ENCODE data around the gene WDFY4. TPM values are rescaled to one million over a fixed set of nuclear protein-coding genes. Genes with fewer than 3 reads are reported as not detected.

The WDFY4 gene
- polyA plus RNA-seq, 10 donors = 1.6 to 4.8 (median 2.6) TPM

DNA sequence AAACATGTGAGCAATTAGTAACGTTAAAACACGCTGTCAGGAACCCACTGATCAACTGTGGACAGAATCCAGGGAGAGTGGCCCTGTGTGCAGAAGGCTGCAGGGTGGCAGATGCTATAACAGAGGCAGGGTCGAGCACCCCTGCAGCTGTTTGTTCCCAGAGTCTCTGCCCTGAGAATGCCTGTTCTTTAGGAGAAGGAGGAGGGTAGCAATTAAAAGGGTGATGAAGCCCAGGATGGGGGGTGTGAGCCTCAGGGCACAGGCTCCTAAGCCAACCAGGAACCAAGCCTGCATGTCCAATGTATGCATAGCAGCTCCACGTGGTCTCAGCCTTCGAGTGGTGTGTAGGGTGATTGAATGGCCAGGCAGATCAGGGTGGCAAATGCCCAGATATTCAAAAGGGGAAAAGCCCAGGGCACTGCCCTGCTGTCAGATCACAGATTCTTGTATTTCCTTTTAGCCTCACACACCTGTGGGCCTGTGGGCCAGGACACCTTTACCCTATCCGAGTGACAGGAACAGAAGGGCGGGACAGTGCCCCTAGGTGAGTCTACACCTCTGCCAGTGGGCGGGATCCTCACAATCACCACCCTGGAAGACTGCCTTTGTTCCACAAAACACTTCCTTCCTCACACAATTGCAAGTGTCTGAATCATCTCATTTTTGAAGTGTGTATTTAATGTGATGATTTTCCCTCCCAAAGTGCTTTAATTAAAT is 7.3 kb downstream of the WDFY4 start:
- DNase-seq = no peak

DNA sequence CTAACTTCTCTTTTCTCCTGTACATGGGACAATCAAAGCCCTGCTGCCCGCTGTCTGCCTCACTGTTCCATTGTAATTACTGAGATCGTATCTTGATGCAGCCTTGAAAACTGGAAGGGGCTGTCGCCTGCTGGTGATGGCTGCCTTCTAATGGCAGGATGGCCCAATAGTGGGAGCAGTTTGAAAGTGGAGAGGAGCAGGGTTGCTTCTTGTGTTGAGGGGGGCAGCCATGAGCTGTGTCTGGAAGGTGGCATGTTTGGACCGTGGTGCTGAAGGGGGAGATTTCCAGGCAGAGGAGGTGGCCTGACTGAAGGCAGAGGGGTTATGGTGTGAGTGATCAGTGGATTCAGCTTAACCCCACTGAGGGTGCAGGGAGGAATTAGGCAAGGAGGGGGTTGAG is 8.1 kb downstream of the WDFY4 start:
- DNase-seq = no peak

DNA sequence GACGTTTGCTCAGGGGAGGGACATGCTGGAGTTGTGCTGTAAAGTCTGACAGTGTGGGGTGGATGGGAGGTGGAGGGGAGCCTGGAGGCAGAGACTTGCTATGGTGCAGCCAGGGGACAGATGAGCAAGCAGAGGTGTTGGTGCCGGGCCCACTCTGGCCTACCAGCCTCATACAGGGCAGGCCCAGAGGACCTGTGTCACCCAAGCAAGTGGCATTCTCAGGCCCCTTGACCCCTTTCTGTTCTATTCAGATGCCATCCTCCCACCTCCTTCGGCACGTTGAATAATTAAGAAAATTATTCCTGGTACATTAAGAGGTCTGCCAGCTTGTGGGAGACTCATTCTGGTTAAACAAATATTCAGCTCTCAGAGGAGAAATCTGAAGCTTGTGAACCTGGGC is 8.5 kb downstream of the WDFY4 start:
- DNase-seq = no peak

DNA sequence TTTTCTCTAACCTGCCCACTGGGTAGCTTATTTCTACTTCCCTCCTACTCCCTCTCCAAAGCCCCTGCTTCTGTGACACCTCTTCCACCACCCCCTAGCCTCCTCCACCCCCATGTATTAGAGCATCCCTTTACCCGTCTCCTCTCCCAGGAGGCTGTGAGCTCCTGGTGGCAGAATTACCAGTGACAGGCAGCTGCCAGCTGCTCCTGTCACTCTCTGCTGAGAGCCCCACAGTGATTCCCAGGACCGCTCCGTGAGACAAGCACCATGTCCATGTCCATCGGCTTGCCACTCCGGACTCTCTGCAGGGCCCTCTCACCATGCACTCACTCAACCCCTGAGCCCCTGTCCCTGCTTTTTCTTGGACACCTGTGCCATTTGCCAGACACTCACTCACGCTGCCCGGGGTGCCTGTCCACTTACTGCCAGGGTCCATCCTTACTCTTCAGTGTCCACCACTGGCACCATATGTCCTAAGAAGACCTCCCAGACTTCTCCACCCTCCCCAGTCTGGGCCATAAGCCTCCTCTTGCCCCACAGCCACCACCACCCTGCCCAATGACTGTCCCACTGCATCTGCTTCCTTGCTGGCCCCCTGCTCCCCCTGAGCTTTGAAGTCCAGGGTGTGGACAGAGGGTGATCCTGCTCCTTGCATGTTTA is 9.8 kb downstream of the WDFY4 start:
- DNase-seq = peak in 2 of 3 donors; percentile 27 to 30

GRCh38 chr10:48695636-48696534 is 11.2 kb downstream of the WDFY4 start:
- DNase-seq = no peak

DNA sequence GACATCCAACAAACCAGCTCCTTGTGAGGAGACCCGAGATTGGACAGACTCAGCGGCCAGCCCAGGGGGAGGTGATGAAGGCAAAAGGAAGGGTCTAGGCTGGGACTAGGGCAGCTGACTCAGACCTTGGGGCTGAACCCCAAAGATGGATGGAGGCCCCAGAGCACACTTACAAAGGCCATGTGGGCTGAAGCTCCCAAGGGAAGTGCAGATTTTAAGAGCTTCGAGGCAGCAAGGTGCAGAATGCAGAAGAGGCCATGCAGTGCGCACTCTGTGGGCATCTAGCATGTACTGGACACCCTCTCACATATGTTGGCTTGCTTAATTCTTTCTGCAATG is 11.8 kb downstream of the WDFY4 start:
- DNase-seq = no peak

- no peak for DNase-seq
Measured at GRCh38 chr10:48697091-48697490, 12.4 kb downstream of the WDFY4 start.

DNA sequence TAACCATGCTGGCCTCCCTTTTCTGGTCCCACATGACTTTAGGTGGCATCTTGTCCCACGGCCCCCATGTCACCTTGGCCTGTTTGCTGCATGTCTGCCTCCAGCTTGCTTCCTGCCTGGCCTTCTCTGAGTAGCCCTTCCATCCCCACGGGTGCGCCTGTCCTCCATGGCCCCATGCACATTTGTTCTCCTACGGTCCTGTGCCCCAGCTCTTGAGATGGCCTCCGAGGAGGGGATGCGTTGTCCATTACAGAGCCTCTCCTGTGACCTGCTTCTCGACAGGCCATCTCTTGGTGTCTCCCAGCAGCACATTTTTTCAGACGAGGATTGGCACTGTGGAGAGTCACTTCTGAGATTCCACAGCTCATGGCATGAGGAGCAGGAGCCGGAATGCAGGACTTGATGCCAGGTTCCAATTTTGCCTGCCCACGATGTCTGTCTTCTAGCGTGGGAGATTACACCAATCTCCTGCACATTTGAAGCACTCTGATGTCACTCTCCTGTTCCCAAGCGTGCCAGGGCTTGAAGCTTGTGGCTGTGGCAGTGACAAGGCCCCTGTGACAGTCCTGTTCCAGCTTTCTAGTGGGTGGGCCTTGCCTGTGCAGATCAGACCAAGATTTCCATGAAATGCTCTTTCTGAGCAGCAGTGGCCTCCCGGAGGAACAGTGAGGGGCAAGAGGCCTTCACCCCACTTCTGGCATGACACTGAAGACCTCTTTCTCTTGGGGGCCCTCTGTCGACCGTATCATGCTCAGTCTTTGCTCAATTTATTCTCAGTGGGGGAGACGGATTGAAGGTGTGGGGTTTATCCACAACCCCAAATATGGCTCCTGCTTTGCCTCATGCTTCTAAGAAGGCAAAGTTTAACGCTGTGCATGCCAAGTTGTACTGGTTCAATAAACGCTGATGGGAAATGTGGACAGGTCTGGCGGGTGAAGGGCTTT is 13.4 kb downstream of the WDFY4 start:
- no peak for DNase-seq

DNA sequence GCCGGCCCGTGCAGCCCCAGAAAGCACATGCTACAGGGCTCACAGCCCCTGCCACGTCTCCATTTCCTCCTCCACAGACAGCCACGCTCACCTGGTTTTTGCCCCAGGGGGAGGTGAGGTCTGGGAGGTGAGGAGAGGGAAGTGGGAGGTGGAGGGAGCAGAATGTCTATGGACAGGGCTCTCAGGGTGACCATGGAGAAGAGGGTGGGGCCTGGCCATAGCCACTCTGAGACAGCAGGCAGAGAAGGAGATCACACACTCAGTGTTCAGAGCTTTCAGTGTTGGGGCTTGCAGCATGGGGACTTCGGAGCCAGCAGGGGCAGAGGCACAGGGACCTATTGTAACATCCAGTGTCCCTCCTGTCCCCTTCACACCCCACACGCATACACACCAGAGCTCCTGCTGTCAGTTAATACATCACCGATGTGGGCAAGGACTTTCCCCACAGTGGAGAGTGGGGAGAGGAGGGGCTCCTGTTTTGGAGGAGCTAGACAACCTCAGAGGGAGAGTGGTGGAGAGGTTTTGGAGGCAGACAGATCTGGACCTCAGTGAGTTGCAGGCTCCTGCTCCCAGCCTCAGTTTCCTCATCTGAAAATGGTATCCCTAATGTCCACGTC is 14.4 kb downstream of the WDFY4 start:
- no peak for DNase-seq

GRCh38 chr10:48700071-48700470 is 15.4 kb downstream of the WDFY4 start:
- DNase-seq = no peak

- DNase-seq = no peak
Measured at GRCh38 chr10:48700493-48700892, 15.8 kb downstream of the WDFY4 start.

GRCh38 chr10:48701139-48701901 is 16.6 kb downstream of the WDFY4 start:
- no peak for DNase-seq

DNA sequence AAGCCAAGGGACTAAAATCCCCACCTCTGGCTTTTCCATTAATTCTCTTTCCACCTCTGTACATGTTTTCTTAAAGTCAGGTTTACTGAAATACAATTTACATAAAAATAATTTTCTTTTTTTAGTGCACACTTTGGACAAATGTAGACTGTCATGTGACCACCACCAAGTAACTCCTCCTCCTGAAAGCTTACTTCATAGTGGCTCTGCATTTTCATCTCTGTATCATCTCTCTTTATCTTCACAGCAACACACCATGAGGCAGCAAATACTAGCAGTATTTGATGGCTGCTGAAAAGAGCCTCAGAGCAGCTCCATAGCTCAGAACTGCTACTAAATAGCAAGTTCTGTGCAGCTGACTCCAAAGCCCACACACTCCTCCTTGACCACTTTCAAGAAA is 17.3 kb downstream of the WDFY4 start:
- no peak for DNase-seq

- DNase-seq = no peak
Measured at GRCh38 chr10:48703531-48704122, 19.0 kb downstream of the WDFY4 start.

DNA sequence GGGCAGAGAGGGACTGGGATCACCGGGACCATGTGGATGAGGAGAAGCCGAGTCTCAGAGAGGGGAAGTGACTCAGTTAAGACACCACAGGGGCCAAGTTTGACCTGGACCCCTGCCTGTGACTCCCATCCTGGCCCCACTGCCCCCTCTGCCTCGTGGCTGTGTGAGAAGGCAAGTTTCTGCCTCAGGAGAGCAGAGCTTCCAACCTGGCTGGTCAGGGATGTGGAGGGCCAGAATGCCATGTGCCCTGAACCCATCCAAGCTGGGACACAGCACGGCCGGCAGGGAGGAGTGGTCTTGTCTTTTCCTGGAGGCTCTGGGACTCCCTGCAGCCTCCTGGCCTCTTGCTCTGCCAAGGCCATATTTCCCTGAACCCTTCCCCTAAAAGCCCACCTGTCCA is 19.5 kb downstream of the WDFY4 start:
- no peak for DNase-seq

GRCh38 chr10:48705401-48705938 is 20.8 kb downstream of the WDFY4 start:
- DNase-seq = no peak

DNA sequence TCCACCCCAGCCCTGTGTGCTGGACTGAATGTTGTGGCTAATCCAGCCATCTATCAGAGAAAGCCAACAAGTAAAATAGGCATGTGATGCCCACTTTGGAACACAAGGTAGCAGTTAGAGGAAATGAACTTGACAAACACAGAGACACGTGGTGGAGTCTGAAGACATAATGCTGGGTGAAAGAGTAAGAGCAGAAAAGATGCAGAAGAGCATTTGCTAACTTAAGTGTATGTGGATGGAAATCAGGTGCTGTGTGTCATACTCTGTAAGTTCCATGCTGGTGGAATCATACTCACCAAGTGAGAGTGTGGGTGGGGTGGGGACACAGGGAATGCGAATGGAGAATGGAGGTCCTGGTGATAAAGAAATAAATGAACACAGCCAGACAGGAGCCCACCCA is 22.8 kb downstream of the WDFY4 start:
- no peak for DNase-seq

GRCh38 chr10:48708144-48708543 is 23.5 kb downstream of the WDFY4 start:
- peak; percentile 26 to 45 (median 36) for DNase-seq

DNA sequence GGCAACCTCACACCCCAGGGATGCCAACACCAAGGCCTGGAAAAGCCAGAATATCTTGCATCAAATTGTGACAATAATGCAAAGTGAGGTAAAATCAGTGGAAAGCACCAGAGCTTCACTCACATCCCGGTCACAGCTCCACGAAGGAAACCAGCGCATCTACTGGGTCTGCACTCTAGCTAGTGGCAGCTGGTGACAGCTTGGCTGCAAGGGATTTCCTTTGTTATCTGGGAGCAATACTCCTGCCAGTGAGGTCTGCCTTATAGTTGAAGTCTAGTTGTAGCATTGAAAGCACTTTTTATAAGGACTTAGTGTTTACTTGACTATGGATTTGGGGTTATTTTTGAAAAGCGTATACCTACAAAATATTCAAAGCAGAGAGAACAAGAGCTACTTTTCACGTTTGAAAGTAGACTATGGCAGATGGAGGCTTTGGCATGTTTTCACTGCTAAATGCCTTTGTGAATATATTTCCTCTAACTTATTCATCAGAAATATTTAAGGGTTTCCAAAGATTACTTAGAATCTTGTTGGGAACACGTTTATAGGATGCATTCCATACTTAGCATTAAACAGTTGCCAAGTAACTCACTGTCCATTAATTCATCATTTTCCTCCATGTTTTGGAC is 26.1 kb downstream of the WDFY4 start:
- DNase-seq = no peak

All from muscle of back (tissue), 11 donors.